NCI-H128 (cell line): Measurements from ENCODE around the gene TXNDC11.

Source experiments
- DNase-seq: peaks from one replicate; lab custom pipeline; 2025; ENCODE audit not compliant: unreplicated experiment; lab: John Stamatoyannopoulos, UW

The TXNDC11 gene

GRCh38 chr16:11755022-11755760, 12.5 kb upstream of the TXNDC11 start:
- DNase-seq, result no peak

- DNase-seq, result no peak
Measured at GRCh38 chr16:11752856-11753255, 10.2 kb upstream of the TXNDC11 start.

GRCh38 chr16:11750056-11750455, 7.4 kb upstream of the TXNDC11 start:
- DNase-seq, result no peak

GRCh38 chr16:11748404-11749254, 6.0 kb upstream of the TXNDC11 start:
- no peak for DNase-seq

DNA sequence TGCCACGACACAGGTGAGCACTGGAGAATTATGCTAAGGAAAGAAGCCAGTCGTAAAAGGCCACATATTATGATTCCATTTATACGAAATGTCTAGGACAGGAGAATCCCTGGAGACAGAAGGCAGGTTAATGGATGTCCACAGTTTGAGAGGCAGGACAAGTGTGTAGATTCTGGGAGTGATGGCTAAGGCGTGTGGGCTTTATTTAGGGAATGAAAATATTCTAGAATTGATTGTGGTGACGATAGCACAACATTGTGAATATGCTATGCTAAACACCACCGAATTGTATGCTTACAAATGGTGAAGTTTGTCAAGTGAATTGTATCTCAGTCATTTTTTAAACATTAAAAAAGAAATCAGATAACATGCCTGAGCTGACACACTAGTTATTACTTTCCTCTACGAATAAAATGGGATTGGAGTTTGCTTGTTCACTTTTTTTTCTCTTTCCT, 5.3 kb upstream of the TXNDC11 start:
- no peak for DNase-seq

DNA sequence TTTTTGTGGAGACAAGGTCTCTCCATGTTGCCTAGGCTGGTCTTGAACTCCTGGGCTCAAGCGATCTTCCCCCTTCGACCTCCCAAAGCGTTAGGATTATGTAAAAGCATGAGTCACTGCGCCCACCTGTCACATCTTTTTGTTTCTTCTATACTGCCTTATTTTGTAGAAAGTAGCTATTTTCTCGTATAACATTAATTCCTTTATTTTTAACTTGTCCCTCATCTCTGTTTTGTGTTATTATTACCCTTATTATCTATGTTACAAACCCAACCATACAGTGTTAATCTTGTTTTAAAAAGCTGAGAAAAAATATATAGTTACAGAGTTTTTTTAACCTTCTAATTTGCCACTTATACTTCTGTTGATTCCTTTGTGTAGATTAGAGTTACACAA, 1.4 kb upstream of the TXNDC11 start:
- DNase-seq, result no peak

DNA sequence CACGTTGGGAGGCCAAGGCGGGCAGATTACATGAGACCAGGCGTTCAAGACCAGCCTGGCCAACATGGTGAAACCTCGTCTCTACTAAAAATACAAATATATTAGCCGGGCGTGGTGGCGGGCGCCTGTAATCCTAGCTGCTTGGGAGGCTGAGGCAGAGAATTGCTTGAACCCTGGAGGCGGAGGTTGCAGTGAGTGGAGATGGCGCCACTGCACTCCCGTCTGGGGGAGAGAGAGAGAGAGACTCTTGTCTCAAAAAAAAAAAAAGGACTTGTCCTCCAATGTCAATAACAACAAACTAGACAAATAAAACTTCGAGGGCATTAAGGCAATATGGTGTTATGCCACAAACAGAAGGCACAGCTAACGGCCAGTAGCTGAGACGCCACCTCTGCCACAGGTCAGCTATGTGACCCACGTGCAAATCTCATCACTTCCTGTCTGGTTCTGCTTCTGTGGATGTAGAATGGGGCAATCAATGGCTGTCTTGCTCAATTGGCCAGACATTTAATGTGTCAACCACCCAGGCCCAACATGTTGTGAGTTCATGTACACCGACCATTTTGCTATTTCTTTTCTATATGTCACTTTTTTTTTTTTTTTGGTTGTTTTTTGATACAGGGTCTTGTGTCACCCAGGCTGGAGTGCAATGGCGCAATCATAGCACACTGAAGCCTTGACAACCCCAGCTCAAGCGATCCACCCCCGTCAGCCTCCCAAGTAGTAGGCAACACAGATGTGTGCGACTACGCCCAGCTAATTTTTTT, 834 bp upstream of the TXNDC11 start:
- DNase-seq, result no peak

- no peak for DNase-seq
Measured at GRCh38 chr16:11742093-11742535, 543 bp downstream of the TXNDC11 start.

GRCh38 chr16:11740567-11740966, 2.1 kb downstream of the TXNDC11 start:
- no peak for DNase-seq

DNA sequence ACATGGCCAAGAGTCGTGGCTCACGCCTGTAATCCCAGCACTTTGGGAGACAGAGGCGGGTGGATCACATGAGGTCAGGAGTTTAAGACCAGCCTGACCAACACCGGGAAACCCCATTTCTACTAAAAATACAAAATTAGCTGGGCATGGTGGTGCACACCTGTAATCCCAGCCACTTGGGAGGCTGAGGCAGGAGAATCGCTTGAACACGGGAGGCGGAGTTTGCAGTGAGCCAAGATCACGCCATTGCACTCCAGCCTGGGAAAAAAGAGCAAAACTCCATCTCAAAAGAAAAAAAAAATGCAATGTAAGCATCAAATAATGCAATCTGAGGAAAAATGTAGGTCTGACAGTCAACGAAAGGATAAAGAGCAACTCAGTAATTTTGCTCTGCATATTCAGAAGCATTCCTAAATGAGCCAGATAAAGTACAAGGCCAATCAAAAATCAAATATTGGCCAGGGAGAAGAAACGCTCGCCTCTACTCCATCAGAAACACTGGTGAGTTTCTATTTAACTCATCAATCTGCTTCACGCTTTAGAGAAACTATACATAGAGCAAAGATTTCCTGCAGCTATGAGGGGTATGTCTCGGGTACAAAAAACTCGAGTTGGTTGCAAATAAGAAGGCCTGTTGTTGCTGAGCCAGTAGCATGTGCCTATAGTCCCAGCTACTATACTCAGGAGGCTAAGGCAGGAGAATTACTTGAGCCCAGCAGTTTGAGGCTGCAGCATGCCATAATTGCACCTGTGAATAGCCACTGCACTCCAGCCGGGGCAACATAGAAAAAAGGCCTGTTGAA, 3.7 kb downstream of the TXNDC11 start:
- no peak for DNase-seq

DNA sequence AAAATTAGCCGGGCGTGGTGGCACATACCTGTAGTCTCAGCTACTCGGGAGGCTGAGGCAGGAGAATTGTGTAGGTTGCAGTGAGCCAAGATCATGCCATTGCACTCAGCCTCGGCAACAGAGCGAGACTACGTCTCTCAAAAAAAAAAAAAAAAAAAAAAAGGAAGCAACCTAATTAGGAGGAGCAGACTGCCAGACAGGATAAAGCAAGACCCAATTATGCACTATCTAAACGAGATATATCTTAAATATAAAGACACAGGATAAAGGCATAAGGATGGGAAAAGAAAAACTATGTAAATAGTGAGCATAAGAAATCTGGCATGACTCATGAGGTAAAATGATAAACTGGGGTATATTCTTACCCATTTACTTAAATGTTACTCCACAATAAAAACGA, 4.9 kb downstream of the TXNDC11 start:
- no peak for DNase-seq

GRCh38 chr16:11736903-11737302, 5.8 kb downstream of the TXNDC11 start:
- no peak for DNase-seq

DNA sequence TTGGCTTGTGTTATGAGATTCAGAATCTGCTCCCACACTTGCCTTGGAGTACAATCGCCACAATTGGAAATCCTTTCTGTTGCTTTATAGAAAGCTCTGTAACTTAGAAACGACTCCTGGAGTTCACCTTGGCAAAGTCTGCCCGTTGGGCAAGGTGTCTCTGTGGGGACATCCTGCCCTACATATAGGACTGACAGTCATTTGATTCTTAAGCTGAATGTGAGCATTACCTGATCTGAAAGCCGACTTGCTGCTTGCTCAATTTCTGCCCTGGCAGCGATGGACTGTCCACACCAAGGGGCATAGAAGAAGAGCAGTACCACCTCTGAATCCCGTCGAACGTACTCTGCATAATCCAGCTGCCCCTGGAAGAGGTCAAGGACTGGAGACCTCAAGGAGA, 6.9 kb downstream of the TXNDC11 start:
- no peak for DNase-seq

- DNase-seq, result no peak
Measured at GRCh38 chr16:11734653-11735043, 8.0 kb downstream of the TXNDC11 start.

DNA sequence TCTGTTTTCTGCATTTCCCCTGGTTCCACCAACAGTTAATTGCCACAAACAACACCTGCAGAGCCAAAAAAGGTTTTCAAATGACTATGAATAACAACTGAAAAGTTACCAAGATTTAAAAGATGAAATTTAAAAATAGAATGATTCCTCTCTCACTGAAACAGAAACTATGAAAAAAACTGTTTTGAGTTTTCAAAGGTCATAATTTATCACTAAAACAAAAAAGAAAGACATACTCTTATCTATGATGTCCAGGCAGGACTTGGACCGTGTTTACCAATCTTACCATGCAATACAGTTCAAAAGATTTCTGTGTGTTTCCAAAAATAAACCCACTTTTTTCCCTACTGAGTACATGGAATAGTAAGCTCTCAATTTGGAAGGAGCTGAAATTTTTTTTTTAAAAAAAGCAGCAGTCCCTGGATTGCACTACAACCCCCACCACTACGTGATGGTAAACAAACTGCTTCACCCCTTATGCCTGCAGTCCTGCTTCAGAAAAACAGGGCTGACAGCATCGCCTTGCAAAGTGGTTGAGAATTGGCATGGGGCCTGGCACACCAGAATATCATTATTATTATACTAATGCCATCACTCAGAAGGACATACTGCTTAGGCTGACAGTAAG, 8.5 kb downstream of the TXNDC11 start:
- DNase-seq, result no peak

DNA sequence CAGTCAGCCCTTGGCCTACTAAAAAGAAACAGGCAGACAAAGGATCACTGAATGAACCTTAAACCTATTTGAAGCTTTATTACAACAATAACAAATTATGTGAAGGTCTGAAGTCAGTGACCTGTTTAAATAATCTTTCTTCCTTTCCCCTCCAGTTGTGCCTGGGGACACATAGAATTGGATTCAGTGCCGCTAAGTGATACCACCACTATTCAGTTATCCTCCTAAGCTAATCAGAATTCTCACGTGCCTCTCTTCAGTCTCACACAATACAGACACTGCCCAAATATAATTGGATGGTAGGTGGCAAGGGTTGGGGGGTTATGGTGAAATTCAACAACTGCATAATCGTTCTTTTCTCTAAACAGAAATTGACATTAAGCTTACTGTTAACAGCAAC, 11.4 kb downstream of the TXNDC11 start:
- DNase-seq, result no peak

GRCh38 chr16:11729787-11730186, 12.9 kb downstream of the TXNDC11 start:
- no peak for DNase-seq

DNA sequence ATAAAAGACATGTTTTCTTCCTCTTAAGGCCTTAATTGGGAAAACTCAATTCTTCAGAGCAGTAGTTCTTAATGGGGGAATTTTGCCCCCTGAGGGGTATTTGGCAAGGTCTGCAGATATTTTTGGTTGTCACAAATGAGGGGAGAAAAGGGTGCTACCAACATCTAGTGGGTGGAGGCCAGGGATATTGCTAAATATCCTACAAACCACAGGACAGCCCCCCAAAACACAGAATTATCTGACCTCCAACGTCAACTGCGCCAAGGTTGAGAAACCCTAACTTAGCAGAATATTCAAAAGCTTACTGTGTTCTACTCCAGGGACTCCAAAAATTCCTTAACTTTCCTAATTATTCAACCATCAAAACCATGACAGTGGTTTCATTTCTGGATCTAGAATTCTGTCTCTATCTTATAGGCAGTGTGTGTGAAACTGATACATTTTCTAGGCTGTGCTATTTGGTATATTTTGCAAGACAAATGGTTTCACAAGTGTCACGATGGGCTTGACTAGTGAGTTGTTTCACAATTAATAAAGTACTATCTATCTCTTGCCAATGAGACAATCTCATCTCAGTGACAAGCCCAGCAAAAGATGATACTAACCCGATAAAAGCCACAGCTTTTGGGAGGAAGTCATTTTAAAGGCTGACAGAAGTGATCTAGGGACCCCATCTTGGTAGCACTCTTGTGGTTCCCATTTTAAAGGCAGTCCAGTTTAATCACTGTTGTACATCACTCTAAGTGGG, 14.7 kb downstream of the TXNDC11 start:
- DNase-seq, result no peak

DNA sequence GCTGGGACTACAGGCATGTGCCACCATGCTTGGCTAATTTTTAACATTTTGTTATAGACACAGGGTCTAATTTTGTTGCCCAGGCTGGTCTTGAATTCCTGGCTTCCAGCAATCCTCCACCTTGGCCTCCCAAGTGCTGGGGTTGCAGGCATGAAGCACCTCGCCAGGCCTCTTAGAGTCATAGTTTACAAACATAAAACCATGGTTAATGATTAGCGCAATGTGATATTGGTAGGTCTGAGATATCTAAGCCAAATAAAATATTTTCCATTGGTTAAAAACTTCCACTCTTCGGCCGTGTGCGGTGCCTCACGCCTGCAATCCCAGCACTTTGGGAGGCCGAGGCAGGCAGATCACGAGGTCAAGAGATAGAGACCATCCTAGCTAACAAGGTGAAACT, 16.6 kb downstream of the TXNDC11 start:
- DNase-seq, result no peak

DNA sequence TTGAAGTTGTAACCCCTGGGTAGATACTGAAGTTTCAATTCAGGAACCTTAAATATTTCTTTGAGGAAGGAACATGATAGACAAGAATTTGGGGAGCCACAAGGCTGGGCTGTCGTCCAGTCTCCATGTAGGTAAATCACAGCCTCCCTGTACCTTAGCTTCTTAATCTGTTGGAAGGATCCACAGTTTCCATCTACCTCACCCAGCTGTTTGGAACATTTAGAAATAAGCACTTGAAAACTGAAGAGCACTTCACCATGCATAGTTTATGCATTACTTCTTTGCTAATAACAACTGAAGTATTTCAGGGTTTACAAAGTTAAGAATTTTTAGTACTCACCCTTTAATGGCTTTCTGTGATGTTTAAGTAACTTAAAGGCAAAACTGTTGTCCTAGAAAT, 17.2 kb downstream of the TXNDC11 start:
- no peak for DNase-seq
